ENCODE data around the gene DDX39B.

The DDX39B gene

GRCh38 chr6:31534011-31534410 lies 7.8 kb downstream of the DDX39B start:
- H3K4me1 ChIP-seq (ENCODE audit: insufficient read depth, low read length), result peaks cover 6% of the 10 kb centered on the region
- H2AFZ ChIP-seq (ENCODE audit: low read depth, low read length), result no peak overlapping the region
- no peak overlapping the region for H3K4me3 ChIP-seq (ENCODE audit: low read length)
- peaks cover 87% of the 10 kb centered on the region for H3K36me3 ChIP-seq (ENCODE audit: insufficient read depth, low read length)
- H3K9me3 ChIP-seq (ENCODE audit: low read length), result no peaks in the 10 kb centered on the region
- H3K27me3 ChIP-seq (ENCODE audit: insufficient read depth, low read length), result no peaks in the 10 kb centered on the region

GRCh38 chr6:31533455-31533841 lies 8.4 kb downstream of the DDX39B start:
- Histone ChIP-seq H3K4me1 (ENCODE audit: insufficient read depth, low read length) (peaks cover under 1% of the 10 kb centered on the region), H2AFZ (ENCODE audit: low read depth, low read length) (no peak overlapping the region), H3K27me3 (ENCODE audit: insufficient read depth, low read length) (no peaks in the 10 kb centered on the region), H3K9me3 (ENCODE audit: low read length) (no peaks in the 10 kb centered on the region), H3K36me3 (ENCODE audit: insufficient read depth, low read length) (peaks cover 81% of the 10 kb centered on the region), H3K4me3 (ENCODE audit: low read length) (no peak overlapping the region)

- H3K36me3 ChIP-seq (ENCODE audit: insufficient read depth, low read length), result peaks cover 76% of the 10 kb centered on the region
These were observed 9.0 kb downstream of the DDX39B start for GRCh38 chr6:31532644-31533454.

GRCh38 chr6:31531771-31532643 lies 9.8 kb downstream of the DDX39B start:
- no peaks in the 10 kb centered on the region for H3K9me3 ChIP-seq (ENCODE audit: low read length)
- H3K4me1 ChIP-seq (ENCODE audit: insufficient read depth, low read length), result no peaks in the 10 kb centered on the region
- no peak overlapping the region for H2AFZ ChIP-seq (ENCODE audit: low read depth, low read length)
- no peak overlapping the region for H3K4me3 ChIP-seq (ENCODE audit: low read length)
- H3K27me3 ChIP-seq (ENCODE audit: insufficient read depth, low read length), result no peaks in the 10 kb centered on the region
- H3K36me3 ChIP-seq (ENCODE audit: insufficient read depth, low read length), result peaks cover 70% of the 10 kb centered on the region

More at GRCh38 chr6:31532644-31533454, 9.0 kb downstream of the DDX39B start:
- Histone ChIP-seq H3K4me1 (ENCODE audit: insufficient read depth, low read length) (no peaks in the 10 kb centered on the region), H3K27me3 (ENCODE audit: insufficient read depth, low read length) (no peaks in the 10 kb centered on the region), H3K4me3 (ENCODE audit: low read length) (no peak overlapping the region), H2AFZ (ENCODE audit: low read depth, low read length) (no peak overlapping the region), H3K9me3 (ENCODE audit: low read length) (no peaks in the 10 kb centered on the region)

GRCh38 chr6:31531162-31531561 lies 10.6 kb downstream of the DDX39B start:
- no peaks in the 10 kb centered on the region for H3K27me3 ChIP-seq (ENCODE audit: insufficient read depth, low read length)
- no peak overlapping the region for H2AFZ ChIP-seq (ENCODE audit: low read depth, low read length)
- H3K36me3 ChIP-seq (ENCODE audit: insufficient read depth, low read length), result peaks cover 63% of the 10 kb centered on the region
- no peak overlapping the region for H3K4me3 ChIP-seq (ENCODE audit: low read length)
- H3K9me3 ChIP-seq (ENCODE audit: low read length), result no peaks in the 10 kb centered on the region
- no peaks in the 10 kb centered on the region for H3K4me1 ChIP-seq (ENCODE audit: insufficient read depth, low read length)

- H2AFZ ChIP-seq (ENCODE audit: low read depth, low read length), result no peak overlapping the region
- H3K4me1 ChIP-seq (ENCODE audit: insufficient read depth, low read length), result no peaks in the 10 kb centered on the region
- no peak overlapping the region for H3K4me3 ChIP-seq (ENCODE audit: low read length)
- no peaks in the 10 kb centered on the region for H3K27me3 ChIP-seq (ENCODE audit: insufficient read depth, low read length)
- H3K36me3 ChIP-seq (ENCODE audit: insufficient read depth, low read length), result peaks cover 57% of the 10 kb centered on the region
- H3K9me3 ChIP-seq (ENCODE audit: low read length), result no peaks in the 10 kb centered on the region
These were observed 11.1 kb downstream of the DDX39B start for GRCh38 chr6:31530659-31531058.

GRCh38 chr6:31529329-31530150 lies 12.3 kb downstream of the DDX39B start:
- no peaks in the 10 kb centered on the region for H3K27me3 ChIP-seq (ENCODE audit: insufficient read depth, low read length)
- H3K4me1 ChIP-seq (ENCODE audit: insufficient read depth, low read length), result no peaks in the 10 kb centered on the region
- peaks cover 46% of the 10 kb centered on the region for H3K36me3 ChIP-seq (ENCODE audit: insufficient read depth, low read length)
- no peak overlapping the region for H3K4me3 ChIP-seq (ENCODE audit: low read length)
- no peaks in the 10 kb centered on the region for H3K9me3 ChIP-seq (ENCODE audit: low read length)
- H2AFZ ChIP-seq (ENCODE audit: low read depth, low read length), result no peak overlapping the region

GRCh38 chr6:31528821-31529328 lies 12.9 kb downstream of the DDX39B start, which contains the start of gene MCCD1:
Gene MCCD1 (plus strand): TSS chr6:31528962. CDS start chr6:31529015, 53 bp downstream.
- no peaks in the 10 kb centered on the region for H3K4me1 ChIP-seq (ENCODE audit: insufficient read depth, low read length)
- peaks cover 40% of the 10 kb centered on the region for H3K36me3 ChIP-seq (ENCODE audit: insufficient read depth, low read length)
- no peak within 1 kb of the TSS for H3K4me3 ChIP-seq (ENCODE audit: low read length)
- no peak within 1 kb of the TSS for H2AFZ ChIP-seq (ENCODE audit: low read depth, low read length)
- no peaks in the 10 kb centered on the region for H3K9me3 ChIP-seq (ENCODE audit: low read length)
- no peaks in the 10 kb centered on the region for H3K27me3 ChIP-seq (ENCODE audit: insufficient read depth, low read length)

GRCh38 chr6:31528307-31528777 lies 13.5 kb downstream of the DDX39B start:
- no peaks in the 10 kb centered on the region for H3K4me1 ChIP-seq (ENCODE audit: insufficient read depth, low read length)

GRCh38 chr6:31525932-31526591 lies 15.7 kb downstream of the DDX39B start:
- Histone ChIP-seq H3K36me3 (ENCODE audit: insufficient read depth, low read length) (peaks cover 12% of the 10 kb centered on the region), H3K27me3 (ENCODE audit: insufficient read depth, low read length) (no peaks in the 10 kb centered on the region), H3K4me1 (ENCODE audit: insufficient read depth, low read length) (no peaks in the 10 kb centered on the region), H2AFZ (ENCODE audit: low read depth, low read length) (no peak overlapping the region), H3K9me3 (ENCODE audit: low read length) (no peaks in the 10 kb centered on the region), H3K4me3 (ENCODE audit: low read length) (no peak overlapping the region)

More at GRCh38 chr6:31528307-31528777, 13.5 kb downstream of the DDX39B start:
- H3K4me3 ChIP-seq (ENCODE audit: low read length), result no peak overlapping the region
- H3K9me3 ChIP-seq (ENCODE audit: low read length), result no peaks in the 10 kb centered on the region
- no peaks in the 10 kb centered on the region for H3K27me3 ChIP-seq (ENCODE audit: insufficient read depth, low read length)
- peaks cover 34% of the 10 kb centered on the region for H3K36me3 ChIP-seq (ENCODE audit: insufficient read depth, low read length)
- H2AFZ ChIP-seq (ENCODE audit: low read depth, low read length), result no peak overlapping the region

GRCh38 chr6:31525553-31525931 lies 16.3 kb downstream of the DDX39B start:
- H3K36me3 ChIP-seq (ENCODE audit: insufficient read depth, low read length), result peaks cover 7% of the 10 kb centered on the region
- no peaks in the 10 kb centered on the region for H3K9me3 ChIP-seq (ENCODE audit: low read length)
- no peaks in the 10 kb centered on the region for H3K27me3 ChIP-seq (ENCODE audit: insufficient read depth, low read length)
- no peaks in the 10 kb centered on the region for H3K4me1 ChIP-seq (ENCODE audit: insufficient read depth, low read length)
- no peak overlapping the region for H2AFZ ChIP-seq (ENCODE audit: low read depth, low read length)
- H3K4me3 ChIP-seq (ENCODE audit: low read length), result no peak overlapping the region

GRCh38 chr6:31521835-31522234 lies 20.0 kb downstream of the DDX39B start:
- no peaks in the 10 kb centered on the region for H3K36me3 ChIP-seq (ENCODE audit: insufficient read depth, low read length)
- no peaks in the 10 kb centered on the region for H3K9me3 ChIP-seq (ENCODE audit: low read length)
- H3K4me1 ChIP-seq (ENCODE audit: insufficient read depth, low read length), result no peaks in the 10 kb centered on the region
- H3K27me3 ChIP-seq (ENCODE audit: insufficient read depth, low read length), result peaks cover 7% of the 10 kb centered on the region
- no peak overlapping the region for H2AFZ ChIP-seq (ENCODE audit: low read depth, low read length)
- H3K4me3 ChIP-seq (ENCODE audit: low read length), result no peak overlapping the region
